HepG2 (cell line): Measurements from ENCODE around the gene USP43. TPM values are rescaled to one million over a fixed set of nuclear protein-coding genes. Genes with fewer than 3 reads are reported as not detected.

Source experiments
- DPF2 ChIP-seq: sonication (generic); formaldehyde crosslinking; IDR thresholded peaks from 2 replicates; pipeline ENCODE4 v1.4.0; 2020; ENCODE audit warnings: mild to moderate bottlenecking, low read depth, missing genetic modification reagents, borderline replicate concordance
- SRY ChIP-seq: sonication (generic); formaldehyde crosslinking; IDR thresholded peaks from 2 replicates; pipeline ENCODE4 v1.8.0; 2022; ENCODE audit warnings: mild to moderate bottlenecking, missing genetic modification reagents
- ZNF318 ChIP-seq: sonication (generic); formaldehyde crosslinking; IDR thresholded peaks from 2 replicates; pipeline ENCODE4 v1.4.0; 2020; ENCODE audit warnings: mild to moderate bottlenecking, missing genetic modification reagents
- ZNF710 ChIP-seq: sonication (generic); formaldehyde crosslinking; IDR thresholded peaks from 2 replicates; pipeline ENCODE4 v1.5.0; 2020; ENCODE audit warnings: mild to moderate bottlenecking, missing genetic modification reagents, borderline replicate concordance
- ZNF713 ChIP-seq: sonication (generic); formaldehyde crosslinking; IDR thresholded peaks from 2 replicates; pipeline ENCODE4 v1.4.0; 2020; ENCODE audit warnings: mild to moderate bottlenecking, missing genetic modification reagents
- polyA plus RNA-seq, 8 experiments: library from polyadenylated mRNA; depleted of rRNA in 3 of 8; stranded (reverse) in 7 of 8; unstranded in 1 of 8; fragments of >200 nt; fragmentation: Illumina TruSeq in 4 of 8; extraction: Trizol in 4 of 8; gene quantifications; 2 replicates each; pipeline versions ENCODE4 v1.2.1 to v1.2.3, GENCODE V29; 2011 to 2016; ENCODE audit warnings: low read depth in 4 of 8, missing spikeins in 1 of 8, mixed read lengths in 1 of 8; ENCODE audit not compliant: insufficient read depth in 1 of 8
- total RNA-seq, 5 experiments: library from RNA; depleted of rRNA; stranded (reverse); fragments of >200 nt; fragmentation: Illumina TruSeq; extraction: Trizol; gene quantifications; 2 replicates each; pipeline ENCODE4 v1.2.3, GENCODE V29; 2016; ENCODE audit warnings: low read depth in 1 of 5

USP43 gene
- total and polyA plus RNA-seq, 2 of the 13 experiments (the other 11 are each of a cell fraction or from before 2014, with no cell fraction given): 1.6 to 2.2 TPM

GRCh38 chr17:9632741-9633140 lies 12.6 kb upstream of the USP43 start (continued):
- TF ChIP-seq ZNF318: no peak
- no peak for TF ChIP-seq DPF2 (CRISPR knock-in tag)
- no peak for TF ChIP-seq ZNF710
- no peak for TF ChIP-seq ZNF713 (CRISPR knock-in tag)
- no peak for TF ChIP-seq SRY
- TF ChIP-seq, all 625 proteins: peak for 0
